HG02759 (cell line): Measurements from ENCODE around the gene MYOCOS.
A peak's percentile ranks its signal among the peaks of the same experiment; 100 is the strongest.
"Not testable (repeated sequence)": the region's sequence is repeated elsewhere in the genome, so short reads cannot be mapped to it uniquely, and the experiment has no call there.

ENCODE experiments used
- ATAC-seq: cut with Tn5 transposase; IDR thresholded peaks from one replicate; pipeline ENCODE4 v1.9.1; 2021; ENCODE audit warnings: mild to moderate bottlenecking, moderate library complexity; ENCODE audit not compliant: unreplicated experiment

MYOCOS gene

DNA sequence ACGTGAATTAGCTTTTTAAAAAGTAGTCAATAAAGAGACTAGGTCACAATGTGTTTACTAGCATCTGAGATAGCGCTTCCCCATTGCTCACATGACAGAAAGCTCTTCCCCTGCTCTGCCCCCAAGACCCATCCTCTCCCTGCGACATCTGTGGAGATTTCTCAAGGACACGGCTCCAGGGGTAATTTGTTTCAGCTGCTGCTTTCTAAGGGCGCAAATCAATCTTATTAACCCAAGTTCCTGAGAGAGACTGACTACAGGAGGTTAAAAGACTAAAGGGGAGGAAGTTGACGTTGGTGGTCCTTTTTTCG lies at the start of gene MYOCOS:
MYOCOS (plus strand) TSS at position 92 of the 311 bp plus-strand sequence. CDS start 1,641 bp downstream, outside the sequence.
- ATAC-seq, result no peak

- no peak for ATAC-seq
Measured at GRCh38 chr1:171576144-171576543, 45.9 kb upstream of the MYOCOS start.

- ATAC-seq, result no peak
Measured at GRCh38 chr1:171581226-171581625, 40.8 kb upstream of the MYOCOS start.

- ATAC-seq, result no peak
Measured at GRCh38 chr1:171581766-171582165, 40.3 kb upstream of the MYOCOS start.

GRCh38 chr1:171582589-171582988 lies 39.5 kb upstream of the MYOCOS start:
- ATAC-seq, result no peak

DNA sequence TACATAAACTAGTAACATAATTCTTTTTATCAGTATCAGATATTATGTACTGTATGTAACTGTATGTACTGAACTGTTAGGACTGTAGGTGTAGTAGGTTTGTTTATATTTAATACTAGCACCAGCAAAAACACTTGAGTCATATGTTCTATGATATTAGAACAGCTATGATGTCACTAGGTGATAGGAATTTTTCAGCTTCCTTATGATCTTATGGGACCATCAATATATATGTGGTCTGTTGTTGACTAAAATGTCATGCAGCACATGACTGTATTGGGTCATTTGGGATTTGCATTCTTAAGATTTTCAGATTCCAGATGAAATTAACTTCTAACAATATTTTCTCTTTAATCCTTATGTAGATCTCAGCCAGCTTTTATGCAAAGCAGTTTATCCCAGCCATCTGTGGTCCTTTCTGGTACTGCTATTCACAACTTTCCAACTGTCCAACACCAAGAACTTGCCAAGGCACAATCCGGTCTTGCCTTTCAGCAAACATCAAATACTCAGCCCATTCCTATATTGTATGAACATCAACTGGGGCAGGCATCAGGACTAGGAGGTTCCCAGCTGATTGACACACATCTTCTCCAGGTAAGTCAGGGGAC lies 38.3 kb upstream of the MYOCOS start:
- no peak for ATAC-seq

DNA sequence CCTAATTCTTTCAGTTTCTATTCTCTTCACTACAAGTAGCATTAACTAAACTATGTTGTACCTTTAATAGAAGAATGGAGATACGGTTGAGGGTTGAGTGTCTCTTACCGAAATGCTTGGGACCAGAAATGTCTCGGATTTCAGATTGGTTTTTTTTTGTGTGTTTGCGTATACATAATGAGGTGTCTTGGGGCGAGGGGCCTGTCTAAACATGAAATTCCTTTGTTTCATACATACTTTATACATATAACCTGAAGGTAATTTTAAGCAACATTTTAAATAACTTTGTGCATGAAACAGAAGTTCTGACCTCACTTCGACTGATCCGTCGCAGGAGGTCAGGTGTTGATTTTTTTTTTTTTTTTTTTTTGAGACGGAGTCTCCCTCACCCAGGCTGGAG lies 36.3 kb upstream of the MYOCOS start:
- ATAC-seq, result no peak

DNA sequence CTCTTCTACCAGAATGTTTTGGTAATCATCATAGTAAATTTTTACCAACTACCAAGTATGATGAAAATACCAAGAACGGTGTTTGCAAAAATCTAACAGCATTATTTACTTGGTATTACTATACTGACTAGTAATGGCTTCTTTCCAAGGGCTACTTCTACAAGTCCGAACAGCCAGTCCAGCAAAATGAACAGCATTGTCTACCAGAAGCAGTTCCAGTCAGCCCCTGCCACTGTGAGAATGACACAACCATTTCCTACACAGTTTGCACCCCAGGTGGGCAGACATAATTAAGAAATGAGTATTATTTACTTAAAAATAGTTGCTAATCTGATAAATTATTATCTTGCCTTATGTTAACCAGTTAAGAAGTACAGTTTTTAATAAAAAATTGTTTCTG lies 33.8 kb upstream of the MYOCOS start:
- ATAC-seq, result no peak

GRCh38 chr1:171590022-171590421 lies 32.0 kb upstream of the MYOCOS start:
- ATAC-seq, result no peak

DNA sequence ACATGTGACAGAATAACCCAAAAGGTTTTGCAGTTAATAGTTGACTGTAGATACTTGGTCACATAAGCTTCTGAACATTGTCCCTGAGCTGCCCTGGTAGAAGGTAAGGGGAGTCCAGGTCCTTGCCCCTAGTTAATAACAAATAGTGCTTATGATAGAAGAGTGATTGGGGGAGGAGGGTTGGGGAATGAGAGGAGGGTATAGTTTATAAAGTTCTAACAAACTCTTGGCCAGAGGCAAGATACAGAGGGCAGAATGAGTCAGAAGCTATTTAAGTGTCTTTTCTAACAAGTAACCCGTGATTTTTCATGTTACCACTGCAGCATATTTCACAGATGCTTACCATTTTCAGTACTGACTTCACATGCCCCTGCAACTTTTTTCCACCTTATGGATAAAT lies 26.7 kb upstream of the MYOCOS start:
- no peak for ATAC-seq

- no peak for ATAC-seq
Measured at GRCh38 chr1:171596119-171596518, 25.9 kb upstream of the MYOCOS start.

GRCh38 chr1:171596705-171597104 lies 25.3 kb upstream of the MYOCOS start:
- ATAC-seq, result no peak

DNA sequence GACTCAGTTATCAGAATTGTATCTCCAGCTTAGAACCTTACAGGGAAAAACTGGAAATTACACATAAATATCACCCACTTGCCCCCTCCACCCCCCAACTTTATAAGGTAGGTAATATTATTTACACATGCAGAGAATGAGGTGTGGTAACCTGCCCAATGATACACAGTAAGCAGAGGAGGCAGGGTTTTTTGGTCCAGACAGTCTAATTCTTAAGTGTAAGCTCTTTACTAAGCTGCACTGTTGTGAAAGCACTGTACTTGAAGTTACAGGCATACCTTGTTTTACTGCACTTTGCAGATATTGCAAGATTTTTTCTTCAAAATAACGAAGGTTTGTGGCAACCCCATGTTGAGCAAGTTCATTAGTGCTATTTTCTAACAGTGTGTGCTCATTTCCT lies 24.8 kb upstream of the MYOCOS start:
- ATAC-seq, result no peak

- ATAC-seq, result peak; percentile 60
Measured at GRCh38 chr1:171600310-171600709, 21.7 kb upstream of the MYOCOS start.

GRCh38 chr1:171600862-171601261 lies 21.2 kb upstream of the MYOCOS start:
- ATAC-seq, result peak; percentile 31

DNA sequence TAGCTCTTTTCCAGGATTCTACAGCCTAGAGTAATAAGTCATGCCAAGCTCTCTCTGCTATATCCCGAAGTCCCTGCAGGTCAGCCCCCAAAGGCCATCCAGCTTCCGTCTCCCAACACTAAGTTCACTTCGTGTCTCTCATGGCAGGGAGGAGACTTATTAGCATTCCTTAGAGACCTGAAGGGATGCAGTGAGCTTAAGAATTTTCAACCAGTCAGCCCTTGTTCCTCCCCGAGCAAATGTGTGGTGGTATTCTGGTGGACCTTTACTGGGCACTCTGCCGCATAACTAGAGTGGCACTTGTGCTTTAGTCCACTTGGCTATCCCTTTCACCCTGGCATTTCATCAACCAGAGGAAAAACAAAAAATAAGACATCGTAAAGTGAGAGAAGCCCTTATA lies 19.0 kb upstream of the MYOCOS start:
- ATAC-seq, result not testable (repeated sequence)

GRCh38 chr1:171606402-171606941 lies 15.6 kb upstream of the MYOCOS start:
- peak; percentile 72 for ATAC-seq

DNA sequence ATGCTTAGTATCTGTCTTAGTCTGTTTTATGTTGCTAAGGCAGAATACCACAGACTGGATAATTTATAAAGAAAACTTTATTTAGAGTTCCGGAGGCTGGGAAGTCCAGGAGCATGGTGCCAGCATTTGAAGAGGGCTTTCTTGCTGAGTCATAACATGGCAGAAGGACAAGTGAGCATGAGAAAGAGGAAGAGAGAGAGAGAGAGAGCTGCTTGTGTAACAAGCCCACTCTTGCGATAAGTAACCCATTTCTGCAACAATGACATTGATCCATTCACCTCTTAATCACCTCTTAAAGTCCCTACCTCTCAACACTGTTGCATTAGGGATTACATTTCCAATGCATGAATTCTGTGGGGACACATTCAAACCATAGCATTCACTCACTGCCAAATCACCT lies 11.7 kb upstream of the MYOCOS start:
- no peak for ATAC-seq

DNA sequence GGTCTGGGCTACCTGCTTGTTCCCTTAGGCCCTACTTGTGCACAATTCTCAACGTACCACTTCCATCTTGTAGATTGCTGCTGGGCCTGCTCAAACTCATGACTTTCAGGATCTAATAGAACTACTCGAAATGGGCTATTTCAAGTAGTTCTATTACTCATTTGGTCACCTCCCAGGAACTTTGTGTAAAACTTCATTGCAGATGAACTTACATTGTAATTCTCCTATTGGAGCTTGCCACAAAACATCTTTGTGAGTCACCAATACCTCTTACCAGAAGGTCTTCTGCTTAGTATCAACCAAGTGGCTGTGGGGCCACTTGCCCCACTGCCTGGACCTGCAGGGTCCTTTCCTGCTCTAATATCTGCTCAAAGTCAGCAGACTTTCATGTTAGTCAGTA lies 10.7 kb upstream of the MYOCOS start:
- ATAC-seq, result no peak

DNA sequence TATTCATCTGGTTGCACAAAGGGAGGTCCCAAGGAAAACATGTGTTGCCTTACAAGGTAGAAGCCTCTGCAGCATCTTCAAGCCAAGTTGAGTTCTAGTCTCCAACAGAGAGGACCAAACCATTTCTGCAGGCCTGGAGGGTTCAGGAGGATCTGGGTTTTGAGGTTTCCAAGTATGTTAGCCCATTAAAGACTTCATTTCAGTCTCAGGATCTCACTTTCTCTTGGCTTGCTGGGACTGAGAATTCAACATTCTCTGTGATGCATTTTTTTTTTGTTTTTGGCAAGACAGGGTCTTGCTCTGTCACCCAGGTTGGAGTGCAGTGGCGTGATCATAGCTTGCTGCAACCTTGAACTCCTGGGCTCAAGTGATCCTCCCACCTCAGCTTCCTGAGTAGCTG lies 8.8 kb upstream of the MYOCOS start:
- ATAC-seq, result no peak

- ATAC-seq, result peak; percentile 41
Measured at GRCh38 chr1:171615122-171615906, 6.7 kb upstream of the MYOCOS start.

DNA sequence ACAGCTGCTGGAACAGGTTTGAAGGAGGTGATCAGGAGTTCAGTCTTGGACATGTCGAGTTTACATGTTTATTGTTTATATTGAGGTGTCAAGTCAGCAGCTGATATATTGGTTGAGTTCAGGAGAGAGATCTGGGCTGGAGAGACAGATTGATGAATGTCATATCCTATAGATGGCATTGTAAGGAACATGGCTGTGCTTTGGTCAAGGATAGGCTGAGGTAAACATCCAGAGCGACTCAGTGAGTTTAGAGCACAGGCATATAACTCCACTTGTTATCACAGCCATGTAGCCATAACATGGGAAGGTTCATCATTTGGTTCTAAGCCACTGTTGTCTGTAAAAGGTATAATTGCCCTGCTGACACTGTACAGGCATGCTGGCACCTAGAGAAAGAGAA lies 5.5 kb upstream of the MYOCOS start:
- no peak for ATAC-seq
